Gastrocnemius medialis (tissue), 4 donors: ENCODE measurements around the gene AIFM3. TPM values are rescaled to one million over a fixed set of nuclear protein-coding genes. Genes with fewer than 3 reads are reported as not detected.

Source experiments
- ATAC-seq, 2 donors: fragments of 150-250 bp; one replicate each; pipeline ENCODE4 v1.9.1; 2016
- DNase-seq, 2 donors: peaks; one replicate each; pipeline ENCODE4 v3.0.0-alpha.2; 2019
- H3K27ac ChIP-seq, 4 donors: fragments of 200-600 bp; sonication (generic); 1 replicate in 1 of 4; 2 replicates in 3 of 4; pipeline ENCODE4 v1.5.1; 2016 to 2018; ENCODE audit warnings: mild to moderate bottlenecking in 2 of 4, moderate library complexity in 1 of 4
- H3K27me3 ChIP-seq, 3 donors: fragments of 200-600 bp; sonication (generic) in 2 of 3; 1 replicate in 1 of 3; 2 replicates in 2 of 3; pipeline versions ENCODE4 v1.5.1 to v1.6.0; 2016 to 2019; ENCODE audit warnings: mild to moderate bottlenecking in 1 of 3, moderate library complexity in 1 of 3
- H3K36me3 ChIP-seq, 2 donors: fragments of 200-600 bp; sonication (generic) in 1 of 2; one replicate each; pipeline ENCODE4 v1.5.1; 2017 to 2018
- H3K4me1 ChIP-seq, 2 donors: fragments of 200-600 bp; sonication (generic) in 1 of 2; one replicate each; pipeline ENCODE4 v1.5.1; 2016 to 2017; ENCODE audit warnings: mild to moderate bottlenecking in 2 of 2
- H3K4me3 ChIP-seq, 4 donors: fragments of 200-600 bp; sonication (generic) in 3 of 4; 1 replicate in 1 of 4; 2 replicates in 3 of 4; pipeline ENCODE4 v1.5.1; 2016 to 2019; ENCODE audit warnings: mild to moderate bottlenecking in 2 of 4
- H3K9me3 ChIP-seq, 3 donors: fragments of 200-600 bp; sonication (generic) in 2 of 3; 1 replicate in 1 of 3; 2 replicates in 2 of 3; pipeline ENCODE4 v1.5.1; 2016 to 2019
- CTCF ChIP-seq, 5 experiments: fragments of 450-650 bp in 3 of 5; fragments of 200-600 bp in 2 of 5; sonication (generic) in 2 of 5; IDR thresholded peaks in 4 of 5; conservative IDR thresholded peaks in 1 of 5; 1 replicate in 4 of 5; 2 replicates in 1 of 5; pipeline ENCODE4 v1.5.1; 2016 to 2019; ENCODE audit warnings: antibody characterized with exemption in 5 of 5, mild to moderate bottlenecking in 3 of 5, moderate library complexity in 3 of 5
- POLR2A ChIP-seq, 2 donors: fragments of 450-650 bp; IDR thresholded peaks; one replicate each; pipeline ENCODE4 v1.6.1; 2017; ENCODE audit warnings: antibody characterized with exemption in 2 of 2, mild to moderate bottlenecking in 2 of 2, moderate library complexity in 2 of 2
- in situ Hi-C, 4 donors: fragments of 200-750 bp; cut with MboI; loops; one replicate each; pipeline versions ENCODE4 v1.15.0 to v1.8.0; 2017; ENCODE audit warnings: low sequenced_read_pairs in 4 of 4
- intact Hi-C: fragments of 100-400 bp; cut with DNase I; formaldehyde crosslinking; loops from one replicate; pipeline ENCODE4 v1.15.1; 2023; ENCODE audit warnings: low total_unique reads
- total RNA-seq, 4 donors: library from RNA; depleted of rRNA; stranded (reverse); fragments of >200 nt; gene quantifications; one replicate each; pipeline versions ENCODE4 v1.1.0 to v1.2.3, GENCODE V29; 2016

AIFM3 gene
- total RNA-seq, 4 donors from 2014 or later, result 0.22 to 0.42 TPM; not detected in 2

GRCh38 chr22:20988573-20989322 is 21.7 kb downstream of the AIFM3 start:
- peaks cover 0 to 71% of the 10 kb centered on the region in 2 donors for H3K36me3 ChIP-seq
- in situ Hi-C loops, result no loop called here
- H3K4me3 ChIP-seq, result no peak overlapping the region
- TF ChIP-seq CTCF (IDR thresholded peaks at IDR 0.05 in 4 of 5, conservative IDR thresholded peaks at IDR 0.05 in 1 of 5) (no peak), POLR2A (IDR thresholded peaks at IDR 0.05) (no peak)
- no peaks in the 10 kb centered on the region for H3K27me3 ChIP-seq
- no peak for ATAC-seq
- no peaks in the 10 kb centered on the region for H3K9me3 ChIP-seq
- DNase-seq, result no peak
- no peak overlapping the region for H3K27ac ChIP-seq
- no peaks in the 10 kb centered on the region for H3K4me1 ChIP-seq
- intact Hi-C loops, result no loop called here

- TF ChIP-seq CTCF (IDR thresholded peaks at IDR 0.05 in 4 of 5, conservative IDR thresholded peaks at IDR 0.05 in 1 of 5) (no peak), POLR2A (IDR thresholded peaks at IDR 0.05) (no peak)
- DNase-seq, result no peak
- no peak overlapping the region for H3K4me3 ChIP-seq
- no peak overlapping the region for H3K27ac ChIP-seq
- intact Hi-C loops, result no loop called here
- in situ Hi-C loops, result no loop called here
- ATAC-seq, result no peak
- H3K9me3 ChIP-seq, result no peaks in the 10 kb centered on the region
- no peaks in the 10 kb centered on the region for H3K27me3 ChIP-seq
- peaks cover 0 to 79% of the 10 kb centered on the region in 2 donors for H3K36me3 ChIP-seq
- H3K4me1 ChIP-seq, result no peaks in the 10 kb centered on the region
Measured at GRCh38 chr22:20989323-20990138, 22.5 kb downstream of the AIFM3 start.

GRCh38 chr22:20990184-20991180 is 23.4 kb downstream of the AIFM3 start:
- H3K9me3 ChIP-seq, result no peaks in the 10 kb centered on the region
- DNase-seq (no peak), ATAC-seq (no peak)
- no peaks in the 10 kb centered on the region for H3K27me3 ChIP-seq
- in situ Hi-C loops, result no loop called here
- peaks cover 0 to 80% of the 10 kb centered on the region in 2 donors for H3K36me3 ChIP-seq
- no peaks in the 10 kb centered on the region for H3K4me1 ChIP-seq
- TF ChIP-seq CTCF (IDR thresholded peaks at IDR 0.05 in 4 of 5, conservative IDR thresholded peaks at IDR 0.05 in 1 of 5), result no peak
- no peak for TF ChIP-seq POLR2A (IDR thresholded peaks at IDR 0.05)
- intact Hi-C loops, result no loop called here
- H3K4me3 ChIP-seq, result no peak overlapping the region
- H3K27ac ChIP-seq, result no peak overlapping the region

GRCh38 chr22:20991252-20992055 is 24.4 kb downstream of the AIFM3 start:
- Histone ChIP-seq H3K4me1 (no peaks in the 10 kb centered on the region), H3K36me3 (peaks cover 0 to 73% of the 10 kb centered on the region in 2 donors), H3K9me3 (no peaks in the 10 kb centered on the region), H3K4me3 (no peak overlapping the region), H3K27me3 (no peaks in the 10 kb centered on the region), H3K27ac (no peak overlapping the region)
- DNase-seq (no peak), ATAC-seq (no peak)
- in situ Hi-C loops, result no loop called here
- intact Hi-C loops, result no loop called here
- no peak for TF ChIP-seq CTCF (IDR thresholded peaks at IDR 0.05 in 4 of 5, conservative IDR thresholded peaks at IDR 0.05 in 1 of 5)
- no peak for TF ChIP-seq POLR2A (IDR thresholded peaks at IDR 0.05)
